ENCODE results near the gene ARL6IP1. TPM values are rescaled to one million over a fixed set of nuclear protein-coding genes. Genes with fewer than 3 reads are reported as not detected.

Gene ARL6IP1
- total and polyA plus RNA-seq, 4 donors: 99.0 to 260 (median 184) TPM

DNA sequence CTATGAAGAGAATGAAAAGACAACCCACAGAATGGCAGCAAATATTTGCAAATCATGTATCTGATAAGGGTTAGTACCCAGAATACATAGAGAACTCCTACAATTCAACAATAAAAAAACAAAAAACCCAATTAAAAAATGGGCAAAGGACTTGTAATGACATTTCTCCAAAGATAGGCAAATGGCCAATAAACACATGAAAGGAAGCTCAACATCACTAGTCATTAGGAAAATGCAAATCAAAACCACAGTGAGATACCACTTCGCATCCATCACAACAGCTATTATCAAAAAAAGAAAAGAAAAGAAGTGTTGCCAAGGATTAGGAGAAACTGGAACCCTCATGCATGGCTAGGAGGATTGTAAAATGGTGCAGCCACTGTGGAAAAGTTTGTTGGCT, 45.1 kb upstream of the ARL6IP1 start:
- Histone ChIP-seq H3K9me3 (ENCODE audit: control insufficient read depth in 4 of 4, low read length in 3 of 4) (no peaks in the 10 kb centered on the region), H3K27ac (ENCODE audit: low read depth in 1 of 2, low read length in 2 of 2) (no peak overlapping the region), H3K36me3 (ENCODE audit: control insufficient read depth in 4 of 4, insufficient read depth in 3 of 4, low read depth in 1 of 4, low read length in 3 of 4) (peaks cover 19 to 69% (median 54%) of the 10 kb centered on the region in 4 donors), H3K4me1 (ENCODE audit: control insufficient read depth in 4 of 4, insufficient read depth in 4 of 4, low read length in 3 of 4) (peaks cover 0 to 7% (median 5%) of the 10 kb centered on the region in 4 donors), H3K9ac (ENCODE audit: low read depth in 1 of 2, low read length in 2 of 2) (no peak overlapping the region), H3K27me3 (ENCODE audit: control insufficient read depth in 4 of 4, insufficient read depth in 4 of 4, low read length in 3 of 4) (no peaks in the 10 kb centered on the region), H3K4me3 (ENCODE audit: low read depth in 1 of 3, low read length in 3 of 3) (no peak overlapping the region)
- 88% methylated on average over 1 of the region's 1 CpG for WGBS
- no peak for DNase-seq (ENCODE audit: low spot score)
- TF ChIP-seq SP1 (IDR thresholded peaks at IDR 0.05): no peak
- TF ChIP-seq, protein P1, sequence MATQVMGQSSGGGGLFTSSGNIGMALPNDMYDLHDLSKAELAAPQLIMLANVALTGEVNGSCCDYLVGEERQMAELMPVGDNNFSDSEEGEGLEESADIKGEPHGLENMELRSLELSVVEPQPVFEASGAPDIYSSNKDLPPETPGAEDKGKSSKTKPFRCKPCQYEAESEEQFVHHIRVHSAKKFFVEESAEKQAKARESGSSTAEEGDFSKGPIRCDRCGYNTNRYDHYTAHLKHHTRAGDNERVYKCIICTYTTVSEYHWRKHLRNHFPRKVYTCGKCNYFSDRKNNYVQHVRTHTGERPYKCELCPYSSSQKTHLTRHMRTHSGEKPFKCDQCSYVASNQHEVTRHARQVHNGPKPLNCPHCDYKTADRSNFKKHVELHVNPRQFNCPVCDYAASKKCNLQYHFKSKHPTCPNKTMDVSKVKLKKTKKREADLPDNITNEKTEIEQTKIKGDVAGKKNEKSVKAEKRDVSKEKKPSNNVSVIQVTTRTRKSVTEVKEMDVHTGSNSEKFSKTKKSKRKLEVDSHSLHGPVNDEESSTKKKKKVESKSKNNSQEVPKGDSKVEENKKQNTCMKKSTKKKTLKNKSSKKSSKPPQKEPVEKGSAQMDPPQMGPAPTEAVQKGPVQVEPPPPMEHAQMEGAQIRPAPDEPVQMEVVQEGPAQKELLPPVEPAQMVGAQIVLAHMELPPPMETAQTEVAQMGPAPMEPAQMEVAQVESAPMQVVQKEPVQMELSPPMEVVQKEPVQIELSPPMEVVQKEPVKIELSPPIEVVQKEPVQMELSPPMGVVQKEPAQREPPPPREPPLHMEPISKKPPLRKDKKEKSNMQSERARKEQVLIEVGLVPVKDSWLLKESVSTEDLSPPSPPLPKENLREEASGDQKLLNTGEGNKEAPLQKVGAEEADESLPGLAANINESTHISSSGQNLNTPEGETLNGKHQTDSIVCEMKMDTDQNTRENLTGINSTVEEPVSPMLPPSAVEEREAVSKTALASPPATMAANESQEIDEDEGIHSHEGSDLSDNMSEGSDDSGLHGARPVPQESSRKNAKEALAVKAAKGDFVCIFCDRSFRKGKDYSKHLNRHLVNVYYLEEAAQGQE (IDR thresholded peaks at IDR 0.05): no peak
- no peak for TF ChIP-seq JUND (IDR thresholded peaks at IDR 0.05)
- TF ChIP-seq EGR1 (IDR thresholded peaks at IDR 0.05; ENCODE audit: low read depth in 2 of 2): no peak
- TF ChIP-seq, protein P2, sequence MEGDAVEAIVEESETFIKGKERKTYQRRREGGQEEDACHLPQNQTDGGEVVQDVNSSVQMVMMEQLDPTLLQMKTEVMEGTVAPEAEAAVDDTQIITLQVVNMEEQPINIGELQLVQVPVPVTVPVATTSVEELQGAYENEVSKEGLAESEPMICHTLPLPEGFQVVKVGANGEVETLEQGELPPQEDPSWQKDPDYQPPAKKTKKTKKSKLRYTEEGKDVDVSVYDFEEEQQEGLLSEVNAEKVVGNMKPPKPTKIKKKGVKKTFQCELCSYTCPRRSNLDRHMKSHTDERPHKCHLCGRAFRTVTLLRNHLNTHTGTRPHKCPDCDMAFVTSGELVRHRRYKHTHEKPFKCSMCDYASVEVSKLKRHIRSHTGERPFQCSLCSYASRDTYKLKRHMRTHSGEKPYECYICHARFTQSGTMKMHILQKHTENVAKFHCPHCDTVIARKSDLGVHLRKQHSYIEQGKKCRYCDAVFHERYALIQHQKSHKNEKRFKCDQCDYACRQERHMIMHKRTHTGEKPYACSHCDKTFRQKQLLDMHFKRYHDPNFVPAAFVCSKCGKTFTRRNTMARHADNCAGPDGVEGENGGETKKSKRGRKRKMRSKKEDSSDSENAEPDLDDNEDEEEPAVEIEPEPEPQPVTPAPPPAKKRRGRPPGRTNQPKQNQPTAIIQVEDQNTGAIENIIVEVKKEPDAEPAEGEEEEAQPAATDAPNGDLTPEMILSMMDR (IDR thresholded peaks at IDR 0.05; ENCODE audit: low read depth, low read length, missing input control): no peak
- TF ChIP-seq RAD21 (IDR thresholded peaks at IDR 0.05): no peak
- TF ChIP-seq FOXA2 (IDR thresholded peaks at IDR 0.05): no peak
- TF ChIP-seq, protein P3, sequence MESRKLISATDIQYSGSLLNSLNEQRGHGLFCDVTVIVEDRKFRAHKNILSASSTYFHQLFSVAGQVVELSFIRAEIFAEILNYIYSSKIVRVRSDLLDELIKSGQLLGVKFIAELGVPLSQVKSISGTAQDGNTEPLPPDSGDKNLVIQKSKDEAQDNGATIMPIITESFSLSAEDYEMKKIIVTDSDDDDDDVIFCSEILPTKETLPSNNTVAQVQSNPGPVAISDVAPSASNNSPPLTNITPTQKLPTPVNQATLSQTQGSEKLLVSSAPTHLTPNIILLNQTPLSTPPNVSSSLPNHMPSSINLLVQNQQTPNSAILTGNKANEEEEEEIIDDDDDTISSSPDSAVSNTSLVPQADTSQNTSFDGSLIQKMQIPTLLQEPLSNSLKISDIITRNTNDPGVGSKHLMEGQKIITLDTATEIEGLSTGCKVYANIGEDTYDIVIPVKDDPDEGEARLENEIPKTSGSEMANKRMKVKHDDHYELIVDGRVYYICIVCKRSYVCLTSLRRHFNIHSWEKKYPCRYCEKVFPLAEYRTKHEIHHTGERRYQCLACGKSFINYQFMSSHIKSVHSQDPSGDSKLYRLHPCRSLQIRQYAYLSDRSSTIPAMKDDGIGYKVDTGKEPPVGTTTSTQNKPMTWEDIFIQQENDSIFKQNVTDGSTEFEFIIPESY (IDR thresholded peaks at IDR 0.05): no peak
- TF ChIP-seq NR2F2 (IDR thresholded peaks at IDR 0.05): no peak
- no peak for TF ChIP-seq GABPA (IDR thresholded peaks at IDR 0.05 in 1 of 2, conservative IDR thresholded peaks at IDR 0.05 in 1 of 2)

DNA sequence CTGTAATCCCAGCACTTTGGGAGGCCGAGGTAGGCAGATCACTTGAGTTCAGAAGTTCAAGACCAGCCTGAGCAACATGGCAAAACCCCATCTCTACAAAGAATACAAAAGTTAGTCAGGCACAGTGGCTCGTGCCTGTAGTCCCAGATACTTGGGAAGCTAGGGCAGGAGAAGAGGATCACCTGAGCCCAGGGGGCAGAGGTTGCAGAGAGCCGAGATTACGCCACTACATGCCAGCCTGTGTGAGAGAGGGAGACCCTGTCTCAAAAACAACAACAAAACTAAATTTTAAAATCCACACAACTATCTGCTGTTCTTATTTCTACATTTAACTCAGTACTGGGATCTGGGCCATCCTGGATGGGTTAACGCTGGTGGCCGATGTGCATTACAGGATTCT, 41.2 kb upstream of the ARL6IP1 start:
- no peak for DNase-seq (ENCODE audit: low spot score)
- H3K36me3 ChIP-seq (ENCODE audit: control insufficient read depth in 4 of 4, insufficient read depth in 3 of 4, low read depth in 1 of 4, low read length in 3 of 4): peaks cover 12 to 59% (median 43%) of the 10 kb centered on the region in 4 donors

More for the DNA sequence above, 41.2 kb upstream of the ARL6IP1 start:
- Histone ChIP-seq H3K9me3 (ENCODE audit: control insufficient read depth in 4 of 4, low read length in 3 of 4) (no peaks in the 10 kb centered on the region), H3K9ac (ENCODE audit: low read depth in 1 of 2, low read length in 2 of 2) (no peak overlapping the region), H3K4me1 (ENCODE audit: control insufficient read depth in 4 of 4, insufficient read depth in 4 of 4, low read length in 3 of 4) (peaks cover 2 to 15% (median 10%) of the 10 kb centered on the region in 4 donors), H3K4me3 (ENCODE audit: low read depth in 1 of 3, low read length in 3 of 3) (no peak overlapping the region), H3K27me3 (ENCODE audit: control insufficient read depth in 4 of 4, insufficient read depth in 4 of 4, low read length in 3 of 4) (no peaks in the 10 kb centered on the region), H3K27ac (ENCODE audit: low read depth in 1 of 2, low read length in 2 of 2) (peak overlapping the region in 1 of 2 donors; percentile 19)
- TF ChIP-seq FOXA2 (IDR thresholded peaks at IDR 0.05): no peak
- TF ChIP-seq NR2F2 (IDR thresholded peaks at IDR 0.05): no peak
- TF ChIP-seq, protein P4, sequence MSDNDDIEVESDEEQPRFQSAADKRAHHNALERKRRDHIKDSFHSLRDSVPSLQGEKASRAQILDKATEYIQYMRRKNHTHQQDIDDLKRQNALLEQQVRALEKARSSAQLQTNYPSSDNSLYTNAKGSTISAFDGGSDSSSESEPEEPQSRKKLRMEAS (IDR thresholded peaks at IDR 0.05): no peak
- no peak for TF ChIP-seq JUND (IDR thresholded peaks at IDR 0.05)
- no peak for TF ChIP-seq GABPA (IDR thresholded peaks at IDR 0.05 in 1 of 2, conservative IDR thresholded peaks at IDR 0.05 in 1 of 2)
- TF ChIP-seq, protein P3 (IDR thresholded peaks at IDR 0.05): no peak
- peak; percentile 44 to 48 for TF ChIP-seq RXRA (IDR thresholded peaks at IDR 0.05)
- TF ChIP-seq HNF4A (conservative IDR thresholded peaks at IDR 0.05): peak; percentile 68
- peak; percentile 11 for TF ChIP-seq YY1 (IDR thresholded peaks at IDR 0.05)
- TF ChIP-seq, protein P2 (IDR thresholded peaks at IDR 0.05; ENCODE audit: low read depth, low read length, missing input control): no peak
- TF ChIP-seq RAD21 (IDR thresholded peaks at IDR 0.05): no peak
- TF ChIP-seq, protein P5, sequence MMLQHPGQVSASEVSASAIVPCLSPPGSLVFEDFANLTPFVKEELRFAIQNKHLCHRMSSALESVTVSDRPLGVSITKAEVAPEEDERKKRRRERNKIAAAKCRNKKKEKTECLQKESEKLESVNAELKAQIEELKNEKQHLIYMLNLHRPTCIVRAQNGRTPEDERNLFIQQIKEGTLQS (IDR thresholded peaks at IDR 0.05): no peak
- TF ChIP-seq SP1 (IDR thresholded peaks at IDR 0.05): no peak
- TF ChIP-seq HNF4G (IDR thresholded peaks at IDR 0.05): no peak
- WGBS: 57% methylated on average over 6 of the region's 6 CpGs

Measured in liver (tissue), 9 donors.